Stimulated activated CD4-positive, alpha-beta T cell treated with anti-CD3 and anti-CD28 coated beads, Interleukin-1b, Interleukin-23, amount 100 ng/mL, for 4 hours (primary cell): ENCODE data around the gene CRISP1.
"Not testable (repeated sequence)": the region's sequence is repeated elsewhere in the genome, so short reads cannot be mapped to it uniquely, and the experiment has no call there.

Source experiments
- DNase-seq, 2 donors: peaks; one replicate each; pipeline ENCODE4 v3.0.0-alpha.2; 2020; ENCODE audit warnings: low read depth in 2 of 2

The CRISP1 gene, protein sequence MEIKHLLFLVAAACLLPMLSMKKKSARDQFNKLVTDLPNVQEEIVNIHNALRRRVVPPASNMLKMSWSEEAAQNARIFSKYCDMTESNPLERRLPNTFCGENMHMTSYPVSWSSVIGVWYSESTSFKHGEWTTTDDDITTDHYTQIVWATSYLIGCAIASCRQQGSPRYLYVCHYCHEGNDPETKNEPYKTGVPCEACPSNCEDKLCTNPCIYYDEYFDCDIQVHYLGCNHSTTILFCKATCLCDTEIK

DNA sequence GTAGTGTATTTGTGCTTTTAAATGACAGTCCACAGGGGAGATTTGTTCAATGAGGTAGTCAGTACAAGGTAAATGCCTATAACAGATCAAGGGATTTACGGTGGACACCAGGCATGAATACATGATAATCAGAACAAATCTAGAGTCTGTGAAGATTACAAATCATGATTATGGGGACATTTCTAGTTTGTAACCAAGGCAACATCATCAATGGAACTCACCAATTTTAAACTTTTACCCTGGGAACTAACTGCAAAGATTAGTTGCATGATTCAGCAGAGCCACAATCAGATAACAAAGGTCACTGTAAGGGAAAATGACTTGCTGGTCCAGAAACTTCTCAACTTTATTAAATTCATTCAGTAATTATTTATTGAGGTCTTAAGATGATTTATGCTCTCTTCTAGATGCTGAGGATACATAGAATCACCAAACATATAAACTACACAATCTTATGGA lies at the start of gene CRISP1:
Gene CRISP1, minus strand, starts transcription at position 51 of the 459 bp plus-strand sequence. CDS start 9,135 bp downstream, outside the sequence.
- no peak for DNase-seq

DNA sequence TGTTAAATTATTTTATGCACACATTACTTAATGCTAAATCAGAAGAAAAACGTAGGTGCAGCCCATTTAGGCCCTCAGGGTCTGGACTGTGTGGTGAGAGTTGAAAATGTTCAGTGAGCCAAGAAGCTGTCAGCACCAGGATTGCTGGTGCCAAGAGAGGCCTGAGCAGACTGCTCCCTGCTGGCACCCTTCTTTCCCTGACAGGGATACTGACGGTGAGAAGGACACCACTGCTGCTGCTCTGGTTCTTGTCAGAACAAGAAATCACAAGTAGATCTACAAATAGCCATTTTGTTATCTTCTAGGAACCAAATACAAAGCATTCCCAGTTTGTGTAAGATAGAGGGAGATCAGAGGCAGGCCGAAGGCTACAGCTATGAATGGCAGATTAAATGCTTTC lies 48.7 kb upstream of the CRISP1 start:
- DNase-seq: no peak

DNA sequence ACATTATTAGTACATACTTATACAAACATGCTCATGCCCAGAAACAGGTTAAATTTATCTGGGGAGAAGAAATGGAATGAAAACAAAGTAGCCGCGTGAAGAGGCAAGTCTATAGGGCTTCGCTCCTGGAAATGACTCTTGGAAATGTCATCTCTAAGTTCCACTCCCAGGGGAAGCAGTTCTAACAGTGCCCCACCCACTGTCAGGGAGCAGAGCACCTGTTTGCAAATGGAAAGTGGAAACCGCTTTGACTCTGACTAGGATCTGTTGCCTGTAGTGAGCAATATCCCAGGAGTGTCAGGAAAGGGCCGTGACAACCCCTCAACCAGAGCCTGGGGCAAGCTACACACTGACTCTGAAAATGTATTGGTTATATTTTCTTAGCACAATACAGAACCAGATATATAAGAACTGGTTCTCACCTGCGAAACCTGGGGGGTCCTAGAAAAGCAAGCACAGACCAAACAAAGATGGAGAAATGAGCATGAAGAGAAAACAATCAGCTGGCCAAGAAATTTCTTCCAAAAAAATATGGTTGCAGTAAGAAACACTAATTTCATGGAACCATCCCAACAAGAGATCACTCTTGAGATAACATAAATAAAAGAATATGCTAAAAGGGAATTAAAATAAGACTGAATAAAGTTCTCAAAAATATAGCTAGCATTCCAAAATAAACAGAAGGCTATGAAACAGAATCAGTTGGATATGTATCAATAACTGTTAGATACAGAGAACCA lies 47.5 kb upstream of the CRISP1 start:
- no peak for DNase-seq

DNA sequence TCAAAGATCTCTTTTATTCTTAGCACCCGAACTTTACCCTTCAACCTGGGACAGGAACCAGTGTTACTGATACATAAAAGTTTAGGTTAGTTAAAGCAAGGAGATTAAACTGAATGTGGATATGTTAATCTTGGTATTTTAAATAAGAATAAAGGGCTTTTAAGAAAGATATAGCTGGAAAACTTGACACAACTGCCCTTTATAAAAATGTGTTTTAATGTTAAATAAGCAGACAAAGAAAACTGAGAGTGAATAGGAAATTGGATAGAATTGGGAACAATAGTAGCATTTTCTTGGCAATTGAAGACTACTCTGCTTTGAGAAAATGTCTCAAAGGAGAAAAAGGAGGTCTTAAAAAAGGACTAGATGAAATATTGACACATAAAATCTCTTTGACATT lies 45.9 kb upstream of the CRISP1 start:
- DNase-seq: no peak

DNA sequence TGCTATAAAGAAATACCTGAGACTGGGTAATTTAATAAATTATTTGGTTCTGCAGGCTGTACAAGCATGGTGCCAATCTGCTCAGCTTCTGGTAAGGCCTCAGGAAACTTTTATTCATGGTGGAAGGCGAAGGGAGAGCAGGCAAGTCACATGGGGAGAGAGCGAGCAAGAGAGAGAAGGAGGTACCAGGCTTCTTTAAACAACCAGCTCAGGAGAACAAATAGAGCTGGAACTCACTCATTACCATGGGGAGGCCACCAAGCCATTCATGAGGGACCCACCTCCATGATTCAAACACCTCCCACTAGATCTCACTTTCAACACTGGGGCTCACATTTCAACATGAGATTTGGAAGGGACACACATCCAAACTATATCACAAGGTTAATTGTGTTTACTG lies 44.9 kb upstream of the CRISP1 start:
- DNase-seq: no peak

DNA sequence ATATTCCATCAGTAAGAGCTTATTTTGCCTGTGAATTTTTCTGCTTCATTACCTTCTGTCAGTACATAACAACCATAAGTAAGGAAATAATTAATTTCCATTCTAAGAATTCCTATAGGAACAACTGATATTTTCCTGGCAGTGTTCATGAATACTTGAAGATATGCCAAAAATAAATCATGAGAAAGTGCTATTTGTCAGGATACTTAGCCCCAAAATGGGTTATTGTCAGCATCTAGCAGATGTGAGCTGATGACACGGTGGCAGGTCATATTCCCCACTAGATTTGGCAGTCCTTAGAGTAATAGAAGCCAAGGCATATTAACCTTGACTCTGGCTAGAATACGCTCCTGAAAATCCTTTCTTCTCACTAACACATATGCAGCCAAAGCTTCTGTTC lies 43.2 kb upstream of the CRISP1 start:
- no peak for DNase-seq

DNA sequence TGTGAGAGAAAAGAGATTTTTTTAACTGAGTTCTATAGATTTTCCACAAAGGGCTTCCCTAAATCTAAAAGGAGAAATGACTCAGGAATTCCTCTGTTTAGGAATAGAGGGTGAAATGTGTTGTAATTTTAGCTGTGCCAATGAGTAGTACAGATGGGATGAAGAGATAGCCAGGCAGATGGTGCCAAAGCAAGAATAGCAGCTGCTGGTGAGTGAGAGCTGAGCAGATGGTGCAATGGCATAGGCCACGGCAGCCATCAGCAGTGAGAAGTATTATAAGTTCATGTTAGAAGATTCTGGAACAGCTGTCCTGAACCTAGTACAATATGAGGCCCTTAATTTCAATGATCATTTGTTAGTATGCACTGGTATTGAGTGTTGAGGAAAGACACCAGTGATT lies 40.2 kb upstream of the CRISP1 start:
- no peak for DNase-seq

DNA sequence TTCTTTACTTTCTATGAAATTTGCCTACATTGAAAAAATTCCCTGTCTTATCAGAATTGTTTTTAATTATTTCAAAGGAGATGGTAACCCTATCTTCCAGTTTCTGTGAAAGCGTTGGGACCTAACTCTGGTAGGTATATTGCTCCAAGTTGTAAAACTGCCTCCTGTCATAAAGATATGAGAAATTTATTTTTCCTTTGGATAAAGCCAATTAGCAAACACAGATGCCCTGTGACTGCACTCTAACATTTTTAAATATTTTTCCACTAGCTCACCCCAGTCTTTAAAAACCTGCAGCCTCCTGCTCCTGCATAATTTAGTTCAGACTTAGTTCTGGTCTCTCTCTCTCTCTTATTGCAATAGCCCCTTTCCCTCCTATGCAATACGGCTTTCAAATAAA lies 39.0 kb upstream of the CRISP1 start:
- no peak for DNase-seq

DNA sequence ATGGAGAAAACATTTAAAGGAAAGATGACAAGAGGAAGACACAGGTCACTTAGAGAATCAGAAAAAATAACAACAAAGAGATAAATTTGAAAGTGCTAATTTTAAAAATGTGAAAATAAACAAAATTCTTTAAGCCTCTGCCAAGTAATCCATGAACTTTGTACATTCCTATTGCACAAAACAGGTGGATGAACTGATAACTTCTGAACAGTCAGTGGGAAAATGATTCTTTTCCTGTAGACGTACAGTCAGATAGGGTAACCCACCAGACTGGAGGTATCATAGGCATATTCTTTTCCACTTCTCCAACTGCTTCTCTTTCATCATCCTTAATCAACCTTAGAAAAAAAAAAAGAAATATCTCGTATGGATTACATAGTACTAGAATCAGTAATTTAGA lies 36.5 kb upstream of the CRISP1 start:
- no peak for DNase-seq

DNA sequence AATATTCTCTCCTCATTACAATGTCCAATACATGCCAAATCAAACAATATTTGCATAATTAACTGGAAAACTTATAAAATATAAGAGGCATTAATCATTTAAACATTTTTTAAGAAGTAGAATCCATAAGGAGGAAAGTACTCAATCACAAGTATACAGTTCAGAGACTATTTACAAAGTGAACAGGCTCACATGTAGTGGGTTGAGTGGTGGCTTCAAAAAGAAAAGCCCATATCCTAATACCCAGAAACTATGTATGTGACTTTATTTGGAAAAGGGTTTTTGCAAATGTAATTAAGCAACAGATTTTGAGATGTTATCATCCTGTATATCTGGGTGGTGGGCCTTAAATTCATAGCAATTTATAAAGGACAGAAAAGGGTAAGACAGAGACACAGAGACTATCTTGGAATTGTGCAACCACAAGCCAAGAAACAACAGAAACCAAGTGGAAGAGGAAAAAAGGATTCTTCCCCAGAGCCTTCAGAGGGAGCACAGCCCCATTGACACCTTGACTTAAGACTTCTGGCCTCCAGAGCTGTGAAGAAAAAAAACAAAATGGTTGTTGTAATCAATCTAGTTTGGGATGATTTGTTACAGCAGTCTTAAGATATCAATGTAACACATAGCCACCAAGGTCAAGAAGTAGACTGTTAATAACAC lies 32.7 kb upstream of the CRISP1 start:
- no peak for DNase-seq

DNA sequence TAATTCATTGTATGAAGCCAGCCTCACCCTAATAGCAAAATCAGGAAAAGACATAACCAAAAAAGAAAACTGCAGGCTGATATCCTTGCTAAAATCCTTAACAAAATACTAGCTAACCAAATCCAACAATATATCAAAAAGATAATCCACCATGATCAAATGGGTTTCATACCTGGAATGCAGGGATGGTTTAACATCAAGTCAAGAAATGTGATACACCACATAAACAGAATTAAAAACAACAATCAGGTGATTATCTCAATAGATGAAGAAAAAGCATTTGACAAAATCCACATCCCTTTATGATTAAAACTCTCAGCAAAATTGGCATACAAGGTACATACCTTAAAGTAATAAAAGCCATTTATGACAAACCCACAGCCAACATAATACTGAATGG lies 29.2 kb upstream of the CRISP1 start:
- not testable (repeated sequence) for DNase-seq

DNA sequence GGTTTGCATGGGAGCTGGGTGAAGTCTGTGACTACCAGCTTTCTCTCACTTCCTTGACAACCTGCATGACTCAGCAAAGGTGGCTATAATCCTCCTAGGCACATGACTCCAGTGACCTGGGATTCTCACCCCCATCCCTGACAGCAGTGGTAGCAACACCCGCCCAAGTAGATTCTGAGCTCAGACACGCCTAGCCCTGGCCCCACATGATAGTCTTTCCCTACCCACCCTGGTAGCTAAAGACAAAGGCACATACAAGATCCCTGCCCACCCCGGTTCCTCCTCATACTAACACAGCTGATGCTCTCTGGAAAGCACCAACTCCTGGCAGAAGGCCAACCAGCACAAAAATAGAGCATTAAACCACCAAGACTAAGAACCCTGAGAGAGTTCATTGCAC lies 25.9 kb upstream of the CRISP1 start:
- no peak for DNase-seq

DNA sequence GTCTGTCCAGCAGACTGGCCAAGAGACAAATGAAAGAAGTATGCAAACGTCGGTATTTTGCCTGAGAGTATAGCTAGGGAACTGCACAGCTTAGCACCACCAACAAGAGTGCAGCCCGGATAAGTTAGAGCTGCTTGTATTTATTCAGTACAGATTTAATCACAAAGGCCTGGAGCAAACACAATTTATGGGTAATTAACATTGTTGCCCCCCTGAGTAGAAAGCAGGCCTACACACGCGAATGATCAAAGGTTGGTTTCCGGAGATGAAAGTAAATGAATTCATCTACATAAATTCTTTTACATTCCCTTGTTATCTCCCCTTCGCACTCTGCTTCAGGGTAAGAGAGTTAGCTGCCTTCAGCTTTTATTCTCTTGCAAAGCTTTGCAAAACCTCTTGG lies 24.7 kb upstream of the CRISP1 start:
- no peak for DNase-seq

DNA sequence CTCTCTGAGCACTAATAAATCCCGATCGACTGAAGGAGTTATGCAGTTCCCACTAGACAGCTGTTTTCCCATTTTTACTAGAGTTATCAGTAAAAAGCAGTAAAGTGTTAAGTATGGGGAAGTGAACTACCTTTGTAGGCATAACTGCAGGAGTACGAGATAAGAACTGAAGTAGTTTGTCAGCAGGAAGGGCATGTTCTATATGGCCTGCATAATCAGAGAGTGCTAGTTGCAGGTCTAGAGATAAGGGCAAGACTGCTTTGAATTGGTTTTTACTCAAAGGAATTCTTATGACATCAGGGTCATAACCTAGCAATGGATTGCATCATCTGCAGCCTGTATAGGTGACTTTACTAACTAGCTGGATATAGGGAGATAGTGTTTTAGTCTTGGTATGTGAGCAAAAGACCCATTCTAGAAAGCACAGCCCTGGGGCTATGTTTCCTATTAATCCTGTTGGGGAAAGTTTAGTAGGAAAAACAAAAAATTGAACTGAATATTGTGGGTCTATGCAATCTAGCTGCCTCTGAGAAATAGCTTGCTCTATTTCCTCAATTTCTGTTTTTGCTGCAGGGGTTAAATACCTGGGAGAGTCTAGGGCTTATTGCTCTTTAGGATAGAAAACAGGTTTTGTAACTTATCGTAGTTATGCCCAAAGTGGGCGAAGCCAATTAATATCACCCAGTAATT lies 22.6 kb upstream of the CRISP1 start:
- no peak for DNase-seq

DNA sequence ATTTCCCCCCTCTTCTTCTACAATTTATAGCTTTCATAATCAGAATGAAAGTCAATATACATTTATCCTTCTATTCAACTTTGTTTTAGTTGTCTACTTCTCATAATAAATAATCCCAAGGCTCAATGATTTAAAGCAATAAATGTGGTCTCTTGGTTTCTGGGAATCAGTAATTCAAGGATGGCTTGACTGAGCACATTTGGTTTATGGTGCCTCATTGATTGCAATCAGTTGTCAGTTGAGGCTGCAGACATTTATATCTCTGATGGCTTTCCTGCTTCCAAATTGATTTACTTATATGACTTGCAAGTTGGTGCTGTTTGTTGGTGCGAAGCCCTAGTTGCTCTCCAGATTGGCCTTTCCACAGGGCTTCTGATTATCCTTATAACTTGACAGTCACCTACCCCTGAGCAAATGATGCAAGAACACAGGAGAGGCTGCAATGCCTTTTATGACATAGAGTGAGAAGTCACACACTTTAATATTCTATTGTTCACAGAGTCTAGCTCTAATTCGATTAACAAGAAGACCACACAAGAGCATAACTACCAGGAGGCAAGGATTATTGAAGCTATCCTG lies 2.7 kb upstream of the CRISP1 start:
- DNase-seq: no peak

DNA sequence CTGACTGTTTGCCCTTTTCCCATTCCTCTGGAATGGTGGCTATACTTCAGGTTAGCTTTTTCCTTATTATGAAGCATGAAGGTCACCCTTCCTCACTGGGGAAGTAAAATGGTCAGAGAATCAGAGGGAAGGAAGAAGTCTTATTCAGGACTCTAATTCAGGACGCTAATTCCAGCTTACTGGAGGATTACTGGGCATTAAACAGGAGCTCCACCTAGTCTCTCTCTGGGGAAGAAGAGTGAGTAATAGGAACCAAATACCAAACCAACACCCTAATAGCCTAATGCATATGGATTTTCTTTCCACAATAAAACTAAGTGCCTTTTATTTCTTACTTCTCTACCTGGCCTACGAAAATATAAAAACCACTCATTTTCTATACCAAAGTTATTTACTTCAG lies 10.1 kb downstream of the CRISP1 start:
- no peak for DNase-seq

DNA sequence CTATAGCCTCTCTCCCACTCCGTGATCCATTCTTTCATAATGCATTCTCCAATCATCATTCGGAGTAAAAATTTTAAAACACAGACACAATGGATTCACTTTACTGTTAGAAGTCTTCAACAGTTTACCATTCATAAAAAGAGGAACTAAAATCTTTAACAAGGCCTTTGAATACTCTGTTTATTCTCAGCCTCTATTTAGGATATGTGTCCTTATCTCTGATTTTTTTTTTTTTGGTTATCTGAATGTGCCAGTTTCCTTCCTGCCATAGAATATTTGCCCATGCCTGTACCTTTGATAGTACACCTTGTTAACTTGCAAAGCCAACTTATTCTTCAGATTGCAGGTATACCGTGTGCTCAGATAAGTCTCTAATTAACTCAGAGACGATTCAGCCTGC lies 11.1 kb downstream of the CRISP1 start:
- DNase-seq: no peak

DNA sequence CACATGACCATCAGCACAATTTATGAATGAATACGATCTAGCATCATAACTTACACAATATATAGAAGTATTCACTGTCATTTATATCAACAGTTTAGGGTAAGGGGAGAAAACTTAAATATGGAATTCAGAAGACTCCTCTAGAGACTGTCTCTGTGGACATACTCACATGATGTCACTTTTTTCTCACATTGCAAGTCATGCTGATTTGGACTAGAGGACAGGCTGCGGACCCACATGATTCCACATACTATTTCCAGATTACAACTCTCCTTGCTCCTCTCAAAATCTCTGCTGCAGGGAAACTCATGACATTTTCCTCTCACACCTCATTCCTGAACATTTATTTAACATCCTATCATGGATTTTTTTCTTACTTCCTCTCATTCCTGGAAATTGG lies 13.4 kb downstream of the CRISP1 start:
- DNase-seq: no peak

DNA sequence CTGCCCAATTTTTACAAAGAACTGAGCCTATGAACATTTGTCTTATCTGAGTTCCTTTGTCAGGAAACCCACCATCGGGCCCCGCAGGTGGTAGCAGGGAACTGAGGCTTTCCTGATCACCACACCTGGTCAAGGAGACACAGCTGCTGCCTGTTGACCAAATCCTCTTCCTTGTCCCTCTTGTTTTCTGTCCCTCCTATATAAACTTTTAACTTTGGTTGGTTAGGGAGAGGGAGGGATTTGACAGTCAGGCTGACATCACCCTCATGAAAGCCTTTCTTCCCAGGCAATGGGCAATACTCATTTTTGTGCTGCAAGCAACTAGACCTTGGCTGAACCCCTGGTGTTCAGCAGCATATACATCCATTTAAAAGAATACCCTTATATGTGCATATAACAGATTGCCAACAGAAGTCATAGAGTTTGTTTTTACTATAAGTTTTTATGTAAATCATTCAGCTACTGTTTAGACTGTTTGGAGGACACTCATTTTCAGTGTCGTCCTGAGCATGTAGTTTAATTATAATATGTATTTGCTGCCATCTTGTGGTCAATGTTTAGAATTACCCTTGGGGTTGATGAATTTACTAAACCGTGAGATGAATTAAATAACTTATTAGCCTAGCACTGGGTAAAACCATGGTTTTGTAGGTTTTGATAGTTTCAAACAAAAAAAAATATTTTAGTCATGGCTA lies 17.0 kb downstream of the CRISP1 start:
- DNase-seq: no peak

DNA sequence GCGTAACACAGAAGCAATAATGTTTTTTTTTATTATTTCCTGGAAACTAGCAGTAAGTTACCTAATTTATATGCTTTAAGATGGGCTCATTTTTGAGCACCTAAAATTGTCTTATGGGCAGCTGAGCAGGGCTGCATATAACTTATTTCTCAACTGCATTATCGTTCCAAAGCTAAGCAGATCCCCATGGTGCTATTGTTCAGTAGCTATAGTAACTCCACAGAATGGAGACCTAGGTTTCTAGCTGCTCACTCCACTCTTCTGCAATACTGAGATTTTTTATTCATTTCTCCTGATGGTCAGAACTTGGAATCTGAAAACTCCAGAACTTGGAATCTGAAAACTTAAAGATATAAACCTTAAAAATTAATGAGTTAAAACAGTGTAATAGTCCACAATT lies 18.7 kb downstream of the CRISP1 start:
- no peak for DNase-seq

DNA sequence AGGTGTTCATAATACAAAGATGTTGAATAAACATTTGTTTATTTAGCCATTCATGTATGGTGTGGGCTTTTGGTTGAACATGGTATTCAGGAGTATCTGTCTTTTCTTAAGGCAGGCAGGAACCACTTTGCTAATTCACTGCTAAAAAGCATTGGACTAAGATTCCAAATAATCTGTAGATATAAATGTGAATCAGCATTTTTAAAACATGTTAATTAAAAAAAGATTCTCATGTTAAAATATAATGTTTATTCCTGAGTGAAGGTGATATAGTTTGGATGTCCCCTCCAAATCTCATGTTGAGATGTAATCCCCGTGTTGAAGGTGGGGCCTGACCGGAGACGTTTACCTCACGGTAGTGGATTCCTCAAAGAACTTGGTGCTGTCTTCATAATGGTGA lies 19.3 kb downstream of the CRISP1 start:
- DNase-seq: no peak
